CD14-positive monocyte (primary cell): Measurements from ENCODE around the gene MYH10. TPM values are rescaled to one million over a fixed set of nuclear protein-coding genes. Genes with fewer than 3 reads are reported as not detected.

ENCODE experiments used
- DNase-seq, 3 donors: peaks; one replicate each; pipeline ENCODE4 v3.0.0-alpha.2; 2011 to 2022
- H2AFZ ChIP-seq: 2 replicates; pipeline ENCODE4 v1.6.0; 2012; ENCODE audit warnings: mild to moderate bottlenecking, low read depth, low read length, inconsistent platforms; ENCODE audit not compliant: insufficient read depth, poor library complexity, severe bottlenecking
- H3K27ac ChIP-seq, 2 donors: 1 replicate in 1 of 2; 2 replicates in 1 of 2; pipeline ENCODE4 v1.5.1; 2012 to 2013; ENCODE audit warnings: low read length in 2 of 2, control low read depth in 1 of 2, inconsistent platforms in 1 of 2, low read depth in 1 of 2, mild to moderate bottlenecking in 1 of 2
- H3K27me3 ChIP-seq, 2 donors: one replicate each; pipeline versions ENCODE4 v1.6.0 to v1.6.1; 2011 to 2013; ENCODE audit warnings: low read length in 2 of 2; ENCODE audit not compliant: control insufficient read depth in 2 of 2, insufficient read depth in 2 of 2
- H3K36me3 ChIP-seq, 2 donors: replicated peaks in 1 of 2; 1 replicate in 1 of 2; 2 replicates in 1 of 2; pipeline versions ENCODE4 v1.5.1 to v1.6.1; 2012 to 2013; ENCODE audit warnings: low read length in 2 of 2, control low read depth in 1 of 2, inconsistent platforms in 1 of 2, mild to moderate bottlenecking in 1 of 2; ENCODE audit not compliant: insufficient read depth in 2 of 2, control insufficient read depth in 1 of 2
- H3K4me1 ChIP-seq, 2 donors: 1 replicate in 1 of 2; 2 replicates in 1 of 2; pipeline versions ENCODE4 v1.5.1 to v1.6.1; 2012 to 2013; ENCODE audit warnings: low read length in 2 of 2, control low read depth in 1 of 2, inconsistent platforms in 1 of 2, mild to moderate bottlenecking in 1 of 2, moderate library complexity in 1 of 2; ENCODE audit not compliant: insufficient read depth in 2 of 2, control insufficient read depth in 1 of 2
- H3K4me2 ChIP-seq: replicated peaks from 2 replicates; pipeline ENCODE3; 2012; ENCODE audit warnings: low read length, moderate library complexity, mild to moderate bottlenecking; ENCODE audit not compliant: poor library complexity, severe bottlenecking; ENCODE audit errors: extremely low read depth
- H3K4me3 ChIP-seq, 3 experiments: fragments of 200-600 bp in 1 of 3; sonication (generic) in 1 of 3; replicated peaks in 1 of 3; 1 replicate in 2 of 3; 2 replicates in 1 of 3; pipeline ENCODE4 v1.5.1; 2011 to 2013; ENCODE audit warnings: low read length in 3 of 3, mild to moderate bottlenecking in 3 of 3, control low read depth in 2 of 3, low read depth in 2 of 3, inconsistent platforms in 1 of 3, moderate library complexity in 1 of 3
- H3K79me2 ChIP-seq: 2 replicates; pipeline ENCODE4 v1.6.0; 2012; ENCODE audit warnings: mild to moderate bottlenecking, control low read depth, inconsistent platforms, low read length, moderate library complexity; ENCODE audit not compliant: insufficient read depth
- H3K9ac ChIP-seq: 2 replicates; pipeline ENCODE4 v1.6.0; 2017; ENCODE audit warnings: low read length, mild to moderate bottlenecking; ENCODE audit not compliant: insufficient read depth, poor library complexity, severe bottlenecking
- H3K9me3 ChIP-seq, 2 donors: replicated peaks in 1 of 2; 1 replicate in 1 of 2; 2 replicates in 1 of 2; pipeline versions ENCODE4 v1.5.1 to v1.6.1; 2012 to 2013; ENCODE audit warnings: low read length in 2 of 2, control low read depth in 1 of 2; ENCODE audit not compliant: control insufficient read depth in 1 of 2, insufficient read depth in 1 of 2
- H4K20me1 ChIP-seq: 2 replicates; pipeline ENCODE4 v1.6.0; 2012; ENCODE audit warnings: mild to moderate bottlenecking, low read length, control low read depth, moderate library complexity; ENCODE audit not compliant: insufficient read depth
- H3K27ac Mint-ChIP-seq, 7 donors: one replicate each; pipeline ENCODE4 v1.8.0; 2020; ENCODE audit warnings: mild to moderate bottlenecking in 7 of 7, mixed read lengths in 7 of 7, moderate library complexity in 6 of 7, inconsistent platforms in 2 of 7
- H3K27me3 Mint-ChIP-seq, 3 donors: one replicate each; pipeline ENCODE4 v1.8.0; 2021 to 2022; ENCODE audit warnings: low read depth in 3 of 3, mild to moderate bottlenecking in 3 of 3, mixed read lengths in 3 of 3, moderate library complexity in 3 of 3, inconsistent platforms in 1 of 3
- H3K36me3 Mint-ChIP-seq, 2 donors: one replicate each; pipeline ENCODE4 v1.8.0; 2020; ENCODE audit warnings: mixed read lengths in 2 of 2, inconsistent platforms in 1 of 2, mild to moderate bottlenecking in 1 of 2
- H3K4me1 Mint-ChIP-seq: one replicate; pipeline ENCODE4 v1.8.0; 2020; ENCODE audit warnings: mild to moderate bottlenecking, mixed read lengths
- H3K4me3 Mint-ChIP-seq, 2 donors: one replicate each; pipeline ENCODE4 v1.8.0; 2020; ENCODE audit warnings: mild to moderate bottlenecking in 2 of 2, mixed read lengths in 2 of 2, moderate library complexity in 1 of 2
- H3K9me3 Mint-ChIP-seq, 7 donors: one replicate each; pipeline ENCODE4 v1.8.0; 2020 to 2022; ENCODE audit warnings: mixed read lengths in 7 of 7, mild to moderate bottlenecking in 6 of 7, moderate library complexity in 6 of 7, inconsistent platforms in 2 of 7
- CTCF ChIP-seq: fragments of 200-600 bp; IDR thresholded peaks from one replicate; pipeline ENCODE4 v1.8.0; 2022; ENCODE audit warnings: antibody characterized with exemption, mild to moderate bottlenecking
- WGBS: methylation state at CpG from one replicate; pipeline ENCODE4 v1.1.5; 2013; ENCODE audit warnings: missing lambda C conversion rate; ENCODE audit not compliant: insufficient coverage; 5-methylcytosine and 5-hydroxymethylcytosine counted together
- intact Hi-C, 2 donors: fragments of 100-400 bp; cut with micrococcal nuclease; formaldehyde crosslinking; loops; one replicate each; pipeline versions ENCODE4 v1.15.0 to v1.15.1; 2023
- polyA plus RNA-seq, 3 donors: library from polyadenylated mRNA; depleted of rRNA in 1 of 3; unstranded in 2 of 3; stranded (reverse) in 1 of 3; fragments of 300-500 nt in 2 of 3; fragments of >200 nt in 1 of 3; fragmentation: Illumina TruSeq in 2 of 3; gene quantifications; 1 replicate in 2 of 3; 2 replicates in 1 of 3; pipeline ENCODE4 v1.2.3, GENCODE V29; 2012 to 2021

Gene MYH10
- polyA plus RNA-seq, 3 donors: 0.42 to 0.65 TPM; not detected in 1

GRCh38 chr17:8466873-8467272 lies 163.7 kb downstream of the MYH10 start:
- peaks cover 33% of the 10 kb centered on the region for H3K79me2 ChIP-seq
- H3K27ac Mint-ChIP-seq: no peak overlapping the region

GRCh38 chr17:8466456-8466855 lies 164.1 kb downstream of the MYH10 start:
- Histone ChIP-seq H4K20me1 (peaks cover 98% of the 10 kb centered on the region), H3K36me3 (peaks cover 79 to 98% of the 10 kb centered on the region in 2 donors), H3K9me3 (no peaks in the 10 kb centered on the region), H3K9ac (no peak overlapping the region), H3K4me2 (no peak overlapping the region), H3K4me3 (no peak overlapping the region), H2AFZ (no peak overlapping the region), H3K4me1 (no peaks in the 10 kb centered on the region), H3K27ac (no peak overlapping the region), H3K27me3 (no peaks in the 10 kb centered on the region), H3K79me2 (peaks cover 37% of the 10 kb centered on the region)
- Mint-ChIP-seq H3K4me3 (no peak overlapping the region), H3K36me3 (peaks cover 86 to 96% of the 10 kb centered on the region in 2 donors), H3K27me3 (no peaks in the 10 kb centered on the region), H3K4me1 (no peaks in the 10 kb centered on the region), H3K27ac (peak overlapping the region in 1 of 7 donors; percentile 26), H3K9me3 (no peaks in the 10 kb centered on the region)
- intact Hi-C loops: no loop called here
- no peak for DNase-seq
- TF ChIP-seq CTCF: no peak
- 45% methylated on average over 2 of the region's 3 CpGs for WGBS

More at GRCh38 chr17:8466873-8467272, 163.7 kb downstream of the MYH10 start:
- H4K20me1 ChIP-seq: peaks cover 98% of the 10 kb centered on the region
- H3K4me3 ChIP-seq: no peak overlapping the region
- no peaks in the 10 kb centered on the region for H3K27me3 Mint-ChIP-seq
- H3K4me3 Mint-ChIP-seq: no peak overlapping the region
- no peaks in the 10 kb centered on the region for H3K9me3 Mint-ChIP-seq
- H3K4me1 Mint-ChIP-seq: no peaks in the 10 kb centered on the region
- H3K27me3 ChIP-seq: no peaks in the 10 kb centered on the region
- H3K4me1 ChIP-seq: no peaks in the 10 kb centered on the region
- H3K9me3 ChIP-seq: no peaks in the 10 kb centered on the region
- no peak overlapping the region for H3K4me2 ChIP-seq
- no peak overlapping the region for H3K27ac ChIP-seq
- WGBS: 95% methylated on average over 18 of the region's 21 CpGs
- intact Hi-C loops: no loop called here
- H2AFZ ChIP-seq: no peak overlapping the region
- peaks cover 79 to 98% of the 10 kb centered on the region in 2 donors for H3K36me3 ChIP-seq
- no peak for TF ChIP-seq CTCF
- H3K9ac ChIP-seq: no peak overlapping the region
- no peak for DNase-seq
- peaks cover 86 to 96% of the 10 kb centered on the region in 2 donors for H3K36me3 Mint-ChIP-seq
